Activated naive CD8-positive, alpha-beta T cell treated with anti-CD3 and anti-CD28 coated beads, Interleukin-2, amount 10 ng/mL, durations not matched to agents 7 days and 5 days (primary cell): ENCODE results near the gene ASIP. TPM values are rescaled to one million over a fixed set of nuclear protein-coding genes. Genes with fewer than 3 reads are reported as not detected.

ENCODE experiments used
- ATAC-seq: fragments of 150-1000 bp; cut with Tn5 transposase; one replicate; pipeline ENCODE4 v1.10.0; 2021; ENCODE audit warnings: low read depth, moderate library complexity
- POLR2A ChIA-PET: fragments of 350-600 bp; sonication (Branson Sonifier 250); formaldehyde crosslinking; loops from one replicate; lab custom pipeline; 2021; ENCODE audit warnings: antibody characterized with exemption; lab: Charles Lee
- DNase-seq: peaks from one replicate; pipeline ENCODE4 v3.0.0; 2021
- H3K27ac Mint-ChIP-seq: one replicate; pipeline ENCODE4 v1.8.0; 2022; ENCODE audit warnings: mild to moderate bottlenecking, mixed read lengths
- H3K27me3 Mint-ChIP-seq: one replicate; pipeline ENCODE4 v1.8.0; 2022; ENCODE audit warnings: mild to moderate bottlenecking, moderate library complexity, mixed read lengths
- H3K36me3 Mint-ChIP-seq: one replicate; pipeline ENCODE4 v1.8.0; 2021; ENCODE audit warnings: mild to moderate bottlenecking, mixed read lengths
- H3K4me1 Mint-ChIP-seq: one replicate; pipeline ENCODE4 v1.8.0; 2021; ENCODE audit warnings: mixed read lengths
- H3K4me3 Mint-ChIP-seq: one replicate; pipeline ENCODE4 v1.8.0; 2022; ENCODE audit warnings: mild to moderate bottlenecking, moderate library complexity, mixed read lengths
- H3K9me3 Mint-ChIP-seq: one replicate; pipeline ENCODE4 v1.8.0; 2021; ENCODE audit warnings: mixed read lengths
- total RNA-seq, 2 experiments: library from RNA; stranded (reverse); gene quantifications; one replicate each; pipeline ENCODE4 v1.2.3, GENCODE V29; 2021

ASIP gene
- total RNA-seq, 2 experiments from 2014 or later = not detected

DNA sequence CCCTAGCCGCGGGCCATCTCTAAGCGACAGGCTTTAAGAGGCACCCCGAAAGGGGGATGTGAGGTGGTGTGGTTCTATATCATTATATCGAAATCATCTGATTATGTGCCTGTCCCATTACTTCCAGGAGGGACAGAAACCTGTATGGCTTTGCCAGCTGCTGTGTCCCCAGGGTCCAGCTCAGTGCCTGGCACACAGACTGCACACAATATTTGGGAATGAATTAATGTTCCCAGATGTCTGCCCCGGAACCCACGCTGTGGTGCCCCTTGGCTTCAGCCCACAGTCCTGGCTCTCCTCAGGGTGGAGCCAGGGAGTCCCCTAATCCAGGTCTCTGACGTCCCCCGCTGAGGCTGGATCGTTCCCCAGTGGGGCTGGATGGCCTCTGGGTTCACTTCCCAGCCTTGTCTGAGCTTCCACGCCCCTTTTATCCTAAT, 70.8 kb downstream of the ASIP start:
- Mint-ChIP-seq H3K4me1 (peaks cover 7% of the 10 kb centered on the region), H3K9me3 (no peaks in the 10 kb centered on the region), H3K4me3 (peak overlapping the region; percentile 53), H3K27me3 (peaks cover 44% of the 10 kb centered on the region), H3K27ac (no peak overlapping the region), H3K36me3 (no peaks in the 10 kb centered on the region)
- POLR2A ChIA-PET = interaction anchor here (0.5 to 1.3 kb wide), 8 partner anchors 9 to 391 kb away, joined by 3 to 7 read pairs (median 4); partner anchors contain the start of genes AHCY and ITCH
- ATAC-seq (no peak), DNase-seq (no peak)

DNA sequence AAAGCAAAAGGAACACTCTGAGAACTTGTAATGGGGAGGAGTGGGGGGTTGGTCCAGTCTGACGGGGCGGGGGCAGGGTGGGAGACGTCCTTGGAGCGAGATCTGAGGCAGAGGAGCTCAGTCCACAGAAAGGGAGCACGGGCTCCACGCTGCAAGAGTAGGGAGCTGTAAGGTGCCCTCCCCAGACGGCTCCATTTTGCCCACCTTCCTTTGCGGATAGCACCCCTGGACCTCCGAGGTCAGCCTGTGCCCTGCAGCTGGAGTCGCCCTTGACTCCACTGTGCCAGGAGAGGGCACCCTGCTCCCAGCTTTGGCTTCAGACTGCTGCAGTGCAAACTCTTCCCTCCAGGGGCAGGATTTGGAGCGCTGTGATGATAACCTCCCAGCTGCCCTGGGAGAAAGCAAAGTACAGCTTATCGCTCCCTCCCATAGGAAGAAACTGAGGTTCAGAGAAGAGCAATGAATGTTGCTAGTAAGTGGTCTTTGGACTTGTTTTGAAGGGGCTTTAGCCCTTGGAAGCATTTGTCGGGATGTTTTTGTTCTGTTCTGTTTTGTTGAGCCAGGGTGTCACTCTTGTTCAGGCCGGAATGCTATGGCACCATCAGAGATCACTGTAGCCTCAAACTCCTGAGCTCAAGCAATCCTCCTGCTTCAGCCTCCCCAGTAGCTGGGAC, 71.5 kb downstream of the ASIP start:
- peaks cover 44% of the 10 kb centered on the region for H3K27me3 Mint-ChIP-seq
- no peak overlapping the region for H3K27ac Mint-ChIP-seq
- peaks cover 7% of the 10 kb centered on the region for H3K4me1 Mint-ChIP-seq
- peak; percentile 86 for DNase-seq
- POLR2A ChIA-PET = interaction anchor here (0.5 to 1.3 kb wide), 9 partner anchors 10 to 391 kb away, joined by 3 to 7 read pairs (median 4); partner anchors contain the start of genes AHCY and ITCH
- ATAC-seq = peak; percentile 98
- H3K4me3 Mint-ChIP-seq = peak overlapping the region; percentile 43
- no peaks in the 10 kb centered on the region for H3K36me3 Mint-ChIP-seq
- no peaks in the 10 kb centered on the region for H3K9me3 Mint-ChIP-seq

DNA sequence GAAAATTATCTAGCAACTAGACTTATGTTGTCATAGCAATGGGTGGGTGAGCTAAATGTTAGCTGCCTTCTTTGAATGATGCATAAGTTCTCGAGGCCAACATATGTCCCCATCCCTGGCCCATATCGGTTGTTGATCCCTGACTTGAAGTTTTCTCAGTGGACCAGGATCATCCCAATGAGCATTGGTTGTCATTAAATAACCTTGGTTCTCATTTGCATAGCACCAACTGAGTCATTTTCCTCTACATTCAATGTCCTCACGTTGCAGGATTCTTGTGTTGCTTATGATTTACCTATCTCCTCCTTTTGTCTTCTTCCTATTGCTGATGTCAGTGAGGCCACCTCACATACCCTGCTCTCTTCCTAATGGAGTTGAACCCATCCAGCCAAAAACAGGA, 74.0 kb downstream of the ASIP start:
- POLR2A ChIA-PET = no interaction called here
- Mint-ChIP-seq H3K27me3 (peaks cover 35% of the 10 kb centered on the region), H3K36me3 (no peaks in the 10 kb centered on the region), H3K27ac (no peak overlapping the region), H3K9me3 (no peaks in the 10 kb centered on the region), H3K4me3 (no peak overlapping the region), H3K4me1 (peaks cover 7% of the 10 kb centered on the region)
- ATAC-seq (no peak), DNase-seq (no peak)

DNA sequence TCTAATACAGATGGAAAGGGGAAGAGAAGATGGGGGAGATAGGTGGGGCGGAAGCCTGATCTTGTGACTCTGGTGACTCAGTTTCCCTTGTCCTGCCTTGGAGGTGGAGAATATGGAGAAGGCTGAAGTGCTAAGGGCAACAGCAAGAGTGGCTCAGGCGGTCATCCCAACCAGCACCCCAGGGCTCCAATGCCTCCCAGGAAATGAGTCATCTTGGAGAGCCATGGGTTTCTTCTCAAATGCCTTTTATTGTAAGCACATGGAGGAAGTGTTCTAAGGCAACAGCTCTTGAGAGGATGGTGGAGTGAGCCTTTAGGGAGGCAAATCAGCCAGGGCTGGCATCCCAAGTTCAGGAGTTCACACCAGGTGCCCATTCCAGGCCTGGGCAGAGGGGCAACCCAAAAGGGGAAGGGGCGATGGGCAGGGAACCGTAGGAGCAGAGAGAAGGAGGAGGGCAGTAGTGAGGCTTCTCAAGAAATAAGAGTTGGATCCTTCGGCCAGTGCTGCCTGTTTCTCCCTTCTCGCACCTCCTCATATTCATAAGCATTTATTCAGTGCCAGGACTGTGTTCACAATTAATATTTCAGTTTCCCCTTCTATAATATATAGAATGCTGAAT, 75.1 kb downstream of the ASIP start:
- ATAC-seq = no peak
- DNase-seq = no peak

More for the DNA sequence above, 75.1 kb downstream of the ASIP start:
- POLR2A ChIA-PET = no interaction called here
- Mint-ChIP-seq H3K9me3 (no peaks in the 10 kb centered on the region), H3K27me3 (peaks cover 29% of the 10 kb centered on the region), H3K27ac (no peak overlapping the region), H3K36me3 (no peaks in the 10 kb centered on the region), H3K4me3 (no peak overlapping the region), H3K4me1 (peaks cover 7% of the 10 kb centered on the region)

Other genes with a start within 250 kb of the ASIP start
- gene RALY, start 247.5 kb upstream of the ASIP start, total RNA-seq = 100 to 1,000 TPM; 188 to 190 TPM
- 10 to 100 TPM; 82.4 to 85.0 TPM for gene EIF2S2, start 129.2 kb upstream of the ASIP start, total RNA-seq
- gene AHCY, start 61.9 kb downstream of the ASIP start, total RNA-seq = 10 to 100 TPM; 51.8 to 55.0 TPM
- 10 to 100 TPM; 57.4 to 59.7 TPM for gene ITCH, start 121.8 kb downstream of the ASIP start, total RNA-seq